NCI-H446 treated with DMSO at 0.1 percent for 48 hours (cell line): ENCODE results near the gene RCAN1.
"Not testable (repeated sequence)": the region's sequence is repeated elsewhere in the genome, so short reads cannot be mapped to it uniquely, and the experiment has no call there.

ENCODE experiments used
- DNase-seq: peaks from one replicate; lab custom pipeline; 2025; lab: John Stamatoyannopoulos, UW

Gene RCAN1

GRCh38 chr21:34621434-34622350 is 6.8 kb upstream of the RCAN1 start:
- DNase-seq: no peak

GRCh38 chr21:34619841-34620665 is 5.1 kb upstream of the RCAN1 start:
- no peak for DNase-seq

GRCh38 chr21:34618941-34619340 is 4.0 kb upstream of the RCAN1 start:
- DNase-seq: no peak

- no peak for DNase-seq
These were observed 2.9 kb upstream of the RCAN1 start for GRCh38 chr21:34617753-34618339.

- no peak for DNase-seq
These were observed 538 bp upstream of the RCAN1 start for GRCh38 chr21:34615487-34615814.

- no peak for DNase-seq
These were observed 960 bp downstream of the RCAN1 start for GRCh38 chr21:34613679-34614627.

- no peak for DNase-seq
These were observed 2.4 kb downstream of the RCAN1 start for GRCh38 chr21:34612557-34612956.

- DNase-seq: no peak
These were observed 2.9 kb downstream of the RCAN1 start for GRCh38 chr21:34612056-34612455.

GRCh38 chr21:34611528-34611927 is 3.4 kb downstream of the RCAN1 start:
- DNase-seq: no peak

- no peak for DNase-seq
These were observed 4.9 kb downstream of the RCAN1 start for GRCh38 chr21:34609933-34610549.

GRCh38 chr21:34609244-34609932 is 5.5 kb downstream of the RCAN1 start:
- DNase-seq: no peak

- not testable (repeated sequence) for DNase-seq
These were observed 7.5 kb downstream of the RCAN1 start for GRCh38 chr21:34607376-34607775.

- DNase-seq: no peak
These were observed 8.3 kb downstream of the RCAN1 start for GRCh38 chr21:34606621-34607020.

- no peak for DNase-seq
These were observed 8.9 kb downstream of the RCAN1 start for GRCh38 chr21:34606051-34606450.

- DNase-seq: not testable (repeated sequence)
These were observed 10.0 kb downstream of the RCAN1 start for GRCh38 chr21:34604956-34605355.

GRCh38 chr21:34604556-34604955 is 10.4 kb downstream of the RCAN1 start:
- DNase-seq: no peak

GRCh38 chr21:34603710-34604057 is 11.2 kb downstream of the RCAN1 start:
- no peak for DNase-seq

- DNase-seq: no peak
These were observed 11.8 kb downstream of the RCAN1 start for GRCh38 chr21:34603002-34603709.

- DNase-seq: no peak
These were observed 12.9 kb downstream of the RCAN1 start for GRCh38 chr21:34602061-34602460.

- no peak for DNase-seq
These were observed 15.3 kb downstream of the RCAN1 start for GRCh38 chr21:34599534-34600101.
